GM12872 (cell line): ENCODE results near the gene SLC66A2.

Experiments
- TF ChIP-seq, protein P1 (sequence below): IDR thresholded peaks from 3 replicates; pipeline ENCODE4 v1.5.1; 2011; ENCODE audit warnings: low read depth, mild to moderate bottlenecking, low read length, moderate library complexity; ENCODE audit not compliant: insufficient read depth

Gene SLC66A2

GRCh38 chr18:79889569-79889968 is 61.9 kb downstream of the SLC66A2 start:
- TF ChIP-seq, protein P1, sequence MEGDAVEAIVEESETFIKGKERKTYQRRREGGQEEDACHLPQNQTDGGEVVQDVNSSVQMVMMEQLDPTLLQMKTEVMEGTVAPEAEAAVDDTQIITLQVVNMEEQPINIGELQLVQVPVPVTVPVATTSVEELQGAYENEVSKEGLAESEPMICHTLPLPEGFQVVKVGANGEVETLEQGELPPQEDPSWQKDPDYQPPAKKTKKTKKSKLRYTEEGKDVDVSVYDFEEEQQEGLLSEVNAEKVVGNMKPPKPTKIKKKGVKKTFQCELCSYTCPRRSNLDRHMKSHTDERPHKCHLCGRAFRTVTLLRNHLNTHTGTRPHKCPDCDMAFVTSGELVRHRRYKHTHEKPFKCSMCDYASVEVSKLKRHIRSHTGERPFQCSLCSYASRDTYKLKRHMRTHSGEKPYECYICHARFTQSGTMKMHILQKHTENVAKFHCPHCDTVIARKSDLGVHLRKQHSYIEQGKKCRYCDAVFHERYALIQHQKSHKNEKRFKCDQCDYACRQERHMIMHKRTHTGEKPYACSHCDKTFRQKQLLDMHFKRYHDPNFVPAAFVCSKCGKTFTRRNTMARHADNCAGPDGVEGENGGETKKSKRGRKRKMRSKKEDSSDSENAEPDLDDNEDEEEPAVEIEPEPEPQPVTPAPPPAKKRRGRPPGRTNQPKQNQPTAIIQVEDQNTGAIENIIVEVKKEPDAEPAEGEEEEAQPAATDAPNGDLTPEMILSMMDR, result no peak

- TF ChIP-seq, protein P1, result no peak
These were observed 63.4 kb downstream of the SLC66A2 start for GRCh38 chr18:79888016-79888415.

- TF ChIP-seq, protein P1, result no peak
These were observed 64.1 kb downstream of the SLC66A2 start for GRCh38 chr18:79887181-79888000.

DNA sequence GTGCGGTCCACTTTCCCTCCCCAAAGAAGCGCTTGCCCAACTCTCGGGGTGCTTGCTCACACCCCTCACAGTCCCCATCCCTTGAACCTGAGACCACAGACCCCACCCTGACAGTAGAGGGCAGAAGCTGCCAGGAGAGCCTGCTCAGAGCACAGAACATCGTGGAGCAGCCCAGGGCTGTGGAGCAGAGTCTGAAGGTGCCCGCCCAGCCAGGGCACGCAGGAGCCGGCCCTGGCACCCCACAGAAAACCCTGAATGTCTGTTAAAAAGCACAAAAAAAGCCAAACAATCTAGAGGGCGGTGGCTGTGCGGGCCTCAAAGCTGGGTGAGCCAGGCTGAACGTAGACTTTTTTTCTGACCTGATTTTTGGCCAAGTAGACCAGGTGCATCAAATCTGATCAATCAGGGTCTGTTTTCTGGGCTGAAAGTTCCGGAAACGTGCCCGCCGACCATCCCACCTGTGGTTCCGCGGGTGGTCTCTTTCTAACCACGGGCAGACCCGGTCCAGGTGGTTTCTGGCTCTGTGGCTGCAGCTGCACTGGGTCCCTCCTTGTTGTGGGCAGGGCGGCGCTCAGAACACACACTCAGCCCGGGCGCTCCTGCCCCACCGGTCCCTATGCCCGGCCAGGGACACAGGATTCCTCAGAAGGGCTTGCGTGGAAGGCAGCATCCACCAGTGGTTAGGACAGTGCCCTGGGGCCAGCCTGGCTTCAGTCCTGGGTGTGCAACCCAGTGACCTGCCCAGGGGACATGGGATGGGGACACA is 66.3 kb downstream of the SLC66A2 start:
- TF ChIP-seq, protein P1, result no peak

DNA sequence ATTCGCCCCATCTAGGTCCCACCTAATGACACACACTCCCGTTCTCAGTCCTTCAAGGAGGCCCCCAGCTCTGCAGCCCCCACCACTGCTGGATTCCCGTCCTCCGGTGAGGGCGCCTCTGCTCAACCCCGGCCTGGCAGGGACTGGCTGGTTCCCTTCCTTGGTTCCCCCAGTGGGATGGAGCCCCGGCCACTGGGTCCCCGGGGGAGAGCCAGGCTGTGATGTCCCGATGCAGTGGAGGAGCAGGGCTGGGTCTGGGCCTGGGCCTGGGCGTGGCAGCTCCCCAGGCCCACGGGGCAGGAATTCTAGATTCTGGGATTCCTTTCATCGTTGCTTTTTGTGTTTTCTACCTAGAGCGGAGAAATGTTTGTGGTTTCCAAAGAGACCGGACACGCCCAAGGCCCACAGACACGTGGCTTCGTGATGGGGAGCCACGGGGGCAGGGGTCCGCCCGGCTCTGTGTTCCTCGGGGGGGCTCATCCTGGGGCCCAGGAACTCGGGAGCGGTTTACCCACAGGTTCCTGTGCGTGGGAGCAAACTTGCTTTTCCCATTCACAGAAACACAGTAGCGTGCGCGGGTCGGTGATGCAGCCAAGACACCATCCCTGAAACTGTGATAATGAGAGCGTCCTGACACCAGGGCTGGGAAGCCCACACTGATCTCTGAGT is 67.0 kb downstream of the SLC66A2 start:
- TF ChIP-seq, protein P1, result no peak

GRCh38 chr18:79883461-79884293 is 67.8 kb downstream of the SLC66A2 start:
- TF ChIP-seq, protein P1, result no peak
